HG03520 (cell line): ENCODE results near the gene COPG1.

ENCODE experiments used
- ATAC-seq: cut with Tn5 transposase; IDR thresholded peaks from one replicate; pipeline ENCODE4 v1.9.1; 2021; ENCODE audit warnings: mild to moderate bottlenecking, moderate library complexity; ENCODE audit not compliant: unreplicated experiment

The COPG1 gene

GRCh38 chr3:129312671-129313414, 63.4 kb downstream of the COPG1 start:
- no peak for ATAC-seq

GRCh38 chr3:129313415-129313664, 63.9 kb downstream of the COPG1 start:
- no peak for ATAC-seq

- ATAC-seq = no peak
These were observed 64.4 kb downstream of the COPG1 start for GRCh38 chr3:129313665-129314385.

DNA sequence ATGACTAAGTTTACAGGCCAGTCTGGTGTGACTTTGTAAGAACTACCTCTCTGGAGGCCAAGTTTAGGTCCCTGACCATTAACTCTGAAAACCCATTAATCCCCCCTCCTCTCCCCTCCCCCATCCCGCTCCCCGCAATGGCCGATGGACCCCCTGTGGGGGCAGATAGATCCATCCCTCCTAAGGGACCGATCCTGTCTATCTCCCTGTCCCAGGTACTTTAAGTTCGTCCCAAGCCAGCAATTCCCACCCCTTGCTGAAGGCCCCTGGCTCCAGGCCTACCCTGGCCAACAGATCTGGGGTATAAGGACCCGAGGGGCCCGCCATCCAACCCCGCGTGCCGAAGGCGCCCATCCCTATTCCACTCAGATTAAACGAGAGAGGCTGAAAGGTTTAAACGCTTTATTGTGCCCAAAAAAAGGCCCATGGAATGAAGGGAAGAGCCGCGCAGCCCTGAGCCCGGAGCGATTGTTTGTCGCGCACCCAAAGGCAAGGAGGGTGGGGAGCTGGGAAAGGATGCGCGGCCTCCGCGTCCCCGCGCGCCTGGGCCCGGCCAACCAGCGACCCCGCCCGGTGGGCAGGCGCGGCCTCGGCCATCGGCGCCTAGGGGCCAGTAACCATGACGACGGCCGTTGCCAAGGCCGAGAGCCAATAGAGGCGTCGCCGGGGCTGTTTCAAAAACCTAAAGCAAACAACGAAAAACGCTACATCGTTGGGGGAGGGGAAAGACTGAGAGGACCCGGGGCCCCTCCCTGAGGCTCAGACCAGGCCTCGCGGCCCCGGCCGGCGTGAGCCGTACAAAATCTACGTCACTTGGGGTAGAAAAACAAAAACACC, 65.2 kb downstream of the COPG1 start:
- no peak for ATAC-seq

- ATAC-seq = no peak
These were observed 66.0 kb downstream of the COPG1 start for GRCh38 chr3:129315223-129315997.

DNA sequence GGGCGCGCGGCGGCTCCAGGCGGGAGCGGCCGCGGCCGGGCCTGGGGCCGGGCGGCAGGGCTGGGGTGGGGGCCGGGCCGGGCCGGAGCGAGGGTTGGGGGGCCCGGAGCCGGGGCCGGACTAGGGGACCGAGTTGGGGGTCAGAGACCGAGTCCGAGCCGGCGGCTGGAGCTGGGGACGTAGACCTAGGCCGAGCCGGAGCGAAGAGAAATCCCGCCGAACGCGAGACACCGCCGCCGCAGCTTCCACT, 66.5 kb downstream of the COPG1 start:
- ATAC-seq = no peak

GRCh38 chr3:129316248-129317013, 67.0 kb downstream of the COPG1 start:
- no peak for ATAC-seq

GRCh38 chr3:129317014-129317771, 67.8 kb downstream of the COPG1 start:
- ATAC-seq = no peak

- no peak for ATAC-seq
These were observed 68.4 kb downstream of the COPG1 start for GRCh38 chr3:129317848-129318247.

GRCh38 chr3:129318921-129319320, 69.5 kb downstream of the COPG1 start:
- ATAC-seq = no peak

DNA sequence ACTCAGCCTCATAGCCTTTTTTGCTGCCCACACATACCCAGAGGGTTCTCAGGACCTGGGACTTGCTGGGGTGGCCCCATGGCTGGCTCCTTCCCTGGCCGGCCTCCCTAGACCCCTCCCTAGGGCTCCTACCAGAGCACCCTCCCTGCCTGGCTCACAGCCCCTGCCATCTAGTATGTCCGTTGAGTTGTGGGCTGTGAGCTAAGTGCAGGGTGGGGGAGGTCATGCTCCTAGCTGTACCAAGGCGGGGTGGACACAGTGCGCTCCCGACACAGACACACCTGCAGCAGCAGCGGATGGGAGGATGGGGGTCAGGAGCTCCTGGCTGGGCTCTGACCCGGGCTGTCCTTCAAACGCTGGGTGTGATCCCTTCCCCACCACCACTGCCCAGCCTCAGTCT, 70.9 kb downstream of the COPG1 start:
- ATAC-seq = no peak

GRCh38 chr3:129320825-129321487, 71.5 kb downstream of the COPG1 start:
- ATAC-seq = no peak

- ATAC-seq = no peak
These were observed 72.5 kb downstream of the COPG1 start for GRCh38 chr3:129321887-129322286.

GRCh38 chr3:129323651-129324294, 74.4 kb downstream of the COPG1 start:
- no peak for ATAC-seq

GRCh38 chr3:129324855-129325254, 75.4 kb downstream of the COPG1 start:
- ATAC-seq = no peak

GRCh38 chr3:129325383-129325782, 76.0 kb downstream of the COPG1 start:
- ATAC-seq = no peak

- no peak for ATAC-seq
These were observed 76.7 kb downstream of the COPG1 start for GRCh38 chr3:129326138-129326537.

DNA sequence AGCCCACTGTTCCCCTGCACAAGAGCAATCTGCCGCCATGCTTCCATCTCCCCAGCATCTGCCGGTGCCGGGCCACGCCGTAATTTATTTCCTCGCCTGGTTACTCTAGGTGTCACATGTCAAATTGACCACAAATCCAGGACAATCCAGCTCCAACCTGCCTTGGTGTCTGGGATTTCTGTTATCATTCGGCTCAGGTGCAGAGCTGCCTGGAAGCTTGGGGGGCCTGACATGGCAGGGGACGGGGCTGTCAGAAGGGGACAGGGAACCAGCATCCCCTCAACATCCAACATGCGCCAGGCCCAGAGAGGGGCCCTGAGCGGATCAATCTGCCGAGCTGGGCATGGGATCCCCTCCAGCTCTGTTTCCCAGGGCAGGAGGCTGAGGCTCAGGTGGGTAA, 77.2 kb downstream of the COPG1 start:
- no peak for ATAC-seq
